Tibial nerve (tissue), 4 donors: ENCODE results near the gene EML6. TPM values are rescaled to one million over a fixed set of nuclear protein-coding genes. Genes with fewer than 3 reads are reported as not detected.

Experiments used
- DNase-seq, 2 donors: peaks; one replicate each; pipeline ENCODE4 v3.0.0-alpha.2; 2019; ENCODE audit warnings: low spot score in 2 of 2
- H3K27ac ChIP-seq, 4 donors: fragments of 200-600 bp; sonication (generic) in 3 of 4; one replicate each; pipeline ENCODE4 v1.5.1; 2017 to 2019; ENCODE audit warnings: mild to moderate bottlenecking in 1 of 4
- H3K27me3 ChIP-seq, 2 donors: fragments of 200-600 bp; sonication (generic) in 1 of 2; one replicate each; pipeline versions ENCODE4 v1.5.1 to v1.6.0; 2017 to 2019
- H3K36me3 ChIP-seq, 3 donors: fragments of 200-600 bp; sonication (generic); one replicate each; pipeline ENCODE4 v1.5.1; 2018 to 2019
- H3K4me1 ChIP-seq, 4 donors: fragments of 200-600 bp; sonication (generic) in 3 of 4; one replicate each; pipeline ENCODE4 v1.5.1; 2017 to 2019
- H3K4me3 ChIP-seq, 4 donors: fragments of 200-600 bp; sonication (generic) in 3 of 4; one replicate each; pipeline ENCODE4 v1.5.1; 2017 to 2019; ENCODE audit warnings: mild to moderate bottlenecking in 1 of 4, moderate library complexity in 1 of 4
- H3K9me3 ChIP-seq, 4 donors: fragments of 200-600 bp; sonication (generic) in 3 of 4; one replicate each; pipeline ENCODE4 v1.5.1; 2017 to 2019
- CTCF ChIP-seq, 5 experiments: fragments of 200-600 bp in 3 of 5; fragments of 450-650 bp in 2 of 5; sonication (generic) in 3 of 5; IDR thresholded peaks; one replicate each; pipeline ENCODE4 v1.5.1; 2016 to 2019; ENCODE audit warnings: antibody characterized with exemption in 5 of 5, mild to moderate bottlenecking in 3 of 5, moderate library complexity in 2 of 5
- EP300 ChIP-seq, 2 donors: sonication (generic); formaldehyde crosslinking; IDR thresholded peaks; one replicate each; pipeline ENCODE4 v1.6.1; 2017; ENCODE audit warnings: antibody characterized with exemption in 2 of 2, mild to moderate bottlenecking in 1 of 2
- POLR2A ChIP-seq, 2 donors: fragments of 450-650 bp; IDR thresholded peaks; one replicate each; pipeline ENCODE4 v1.6.1; 2017; ENCODE audit warnings: antibody characterized with exemption in 2 of 2, mild to moderate bottlenecking in 2 of 2, moderate library complexity in 2 of 2
- WGBS, 2 donors: methylation state at CpG; one replicate each; pipeline ENCODE4 v1.1.5; 2018; 5-methylcytosine and 5-hydroxymethylcytosine counted together
- total RNA-seq, 4 donors: library from RNA; depleted of rRNA; stranded (reverse); fragments of >200 nt; gene quantifications; one replicate each; pipeline ENCODE4 v1.1.0, GENCODE V29; 2016

EML6 gene
- total RNA-seq, 4 donors from 2014 or later, result 0.60 to 18.0 (median 0.93) TPM

GRCh38 chr2:54803783-54804751 lies 80.6 kb downstream of the EML6 start:
- Histone ChIP-seq H3K27ac (no peak overlapping the region), H3K4me3 (no peak overlapping the region), H3K9me3 (no peaks in the 10 kb centered on the region), H3K27me3 (no peaks in the 10 kb centered on the region), H3K4me1 (no peaks in the 10 kb centered on the region), H3K36me3 (no peaks in the 10 kb centered on the region)
- TF ChIP-seq POLR2A (IDR thresholded peaks at IDR 0.05), result no peak
- TF ChIP-seq CTCF (IDR thresholded peaks at IDR 0.05), result no peak
- TF ChIP-seq EP300 (IDR thresholded peaks at IDR 0.05), result no peak
- WGBS, 2 donors, result 79 to 83% methylated on average over 3 of the region's 3 CpGs
- no peak for DNase-seq

DNA sequence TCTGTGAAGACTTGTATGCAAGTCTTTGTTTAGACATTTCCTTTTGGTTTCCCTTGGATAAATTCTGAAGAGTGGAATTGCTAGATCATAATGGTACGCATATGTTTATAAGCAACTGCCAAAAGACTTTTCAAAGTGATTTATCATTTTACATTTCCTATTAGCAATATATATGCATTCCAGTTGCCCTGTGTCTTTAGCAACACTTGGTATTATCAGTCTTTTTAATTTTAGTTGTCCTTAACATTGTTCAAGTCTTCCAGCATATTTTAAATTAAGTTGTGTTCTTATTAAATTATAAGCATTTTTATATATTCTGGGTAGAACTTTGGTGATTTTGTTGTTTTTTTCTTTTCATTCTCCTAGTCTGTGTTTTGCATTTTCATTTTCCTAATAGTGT lies 81.8 kb downstream of the EML6 start:
- Histone ChIP-seq H3K4me1 (no peaks in the 10 kb centered on the region), H3K9me3 (no peaks in the 10 kb centered on the region), H3K27ac (no peak overlapping the region), H3K4me3 (no peak overlapping the region), H3K27me3 (no peaks in the 10 kb centered on the region), H3K36me3 (no peaks in the 10 kb centered on the region)
- TF ChIP-seq CTCF (IDR thresholded peaks at IDR 0.05) (no peak), EP300 (IDR thresholded peaks at IDR 0.05) (no peak), POLR2A (IDR thresholded peaks at IDR 0.05) (no peak)
- 93% methylated on average over 1 of the region's 1 CpG for WGBS, 2 donors
- no peak for DNase-seq

- Histone ChIP-seq H3K36me3 (no peaks in the 10 kb centered on the region), H3K4me1 (no peaks in the 10 kb centered on the region), H3K4me3 (no peak overlapping the region), H3K27me3 (no peaks in the 10 kb centered on the region), H3K9me3 (no peaks in the 10 kb centered on the region), H3K27ac (no peak overlapping the region)
- no peak for TF ChIP-seq POLR2A (IDR thresholded peaks at IDR 0.05)
- TF ChIP-seq CTCF (IDR thresholded peaks at IDR 0.05), result no peak
- no peak for TF ChIP-seq EP300 (IDR thresholded peaks at IDR 0.05)
- 89 to 90% methylated on average over 2 of the region's 2 CpGs for WGBS, 2 donors
- no peak for DNase-seq
Measured at GRCh38 chr2:54806975-54807374, 83.5 kb downstream of the EML6 start.

DNA sequence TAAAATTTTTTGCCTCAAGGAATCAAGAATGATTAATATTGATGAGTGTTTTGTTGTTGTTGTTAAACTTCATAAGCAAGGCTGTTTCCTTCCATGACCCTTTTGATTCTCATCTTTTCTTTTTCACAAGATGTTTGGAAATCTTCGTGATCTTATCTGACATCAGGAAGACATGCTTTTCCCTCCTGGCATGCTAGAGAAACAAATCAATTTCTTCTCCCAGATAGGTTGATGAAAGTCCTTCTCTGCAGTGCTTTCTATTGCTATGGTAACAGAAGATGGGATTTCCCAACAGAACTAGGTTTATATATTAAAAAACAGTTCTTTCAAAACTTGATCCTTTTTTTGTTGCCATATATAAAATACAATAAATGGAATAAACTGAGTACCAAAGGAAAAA lies 85.2 kb downstream of the EML6 start:
- no peak overlapping the region for H3K27ac ChIP-seq
- TF ChIP-seq CTCF (IDR thresholded peaks at IDR 0.05), result no peak
- no peak for TF ChIP-seq EP300 (IDR thresholded peaks at IDR 0.05)
- no peak for TF ChIP-seq POLR2A (IDR thresholded peaks at IDR 0.05)
- H3K4me3 ChIP-seq, result no peak overlapping the region
- WGBS, 2 donors, result 52 to 55% methylated on average over 1 of the region's 1 CpG
- no peaks in the 10 kb centered on the region for H3K9me3 ChIP-seq
- H3K36me3 ChIP-seq, result no peaks in the 10 kb centered on the region
- no peaks in the 10 kb centered on the region for H3K4me1 ChIP-seq
- no peaks in the 10 kb centered on the region for H3K27me3 ChIP-seq
- DNase-seq, result no peak

DNA sequence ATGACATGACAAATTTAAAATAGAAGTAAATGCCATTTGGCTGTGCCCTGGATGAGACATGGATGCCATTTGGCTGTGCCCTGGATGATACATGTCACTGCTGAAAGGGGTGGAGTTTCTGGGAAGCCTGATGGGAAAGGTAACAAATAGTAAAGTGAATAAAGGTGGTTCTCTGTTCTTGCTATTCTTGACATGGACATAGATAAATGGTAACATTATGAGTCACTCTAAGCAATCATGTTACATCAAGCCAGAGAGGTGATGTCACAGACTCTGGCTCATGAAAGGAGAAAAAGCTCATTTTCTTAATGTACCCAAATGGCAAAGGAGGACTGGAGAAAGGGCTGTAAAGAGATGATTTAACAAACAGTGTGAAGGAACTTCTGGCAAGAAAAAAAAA lies 86.4 kb downstream of the EML6 start:
- Histone ChIP-seq H3K36me3 (no peaks in the 10 kb centered on the region), H3K27me3 (no peaks in the 10 kb centered on the region), H3K9me3 (no peaks in the 10 kb centered on the region), H3K4me1 (no peaks in the 10 kb centered on the region), H3K4me3 (no peak overlapping the region), H3K27ac (no peak overlapping the region)
- no peak for TF ChIP-seq CTCF (IDR thresholded peaks at IDR 0.05)
- no peak for TF ChIP-seq EP300 (IDR thresholded peaks at IDR 0.05)
- TF ChIP-seq POLR2A (IDR thresholded peaks at IDR 0.05), result no peak
- DNase-seq, result no peak
